Spleen (tissue), 11 donors: ENCODE results near the gene DACT3. TPM values are rescaled to one million over a fixed set of nuclear protein-coding genes. Genes with fewer than 3 reads are reported as not detected.

ENCODE experiments used
- DNase-seq: peaks from one replicate; pipeline ENCODE4 v3.0.0-alpha.2; 2020
- H3K27ac ChIP-seq, 8 donors: fragments of 200-600 bp; sonication (generic) in 7 of 8; 1 replicate in 4 of 8; 2 replicates in 4 of 8; pipeline versions ENCODE4 v1.5.0 to v1.8.0; 2016 to 2021; ENCODE audit warnings: inconsistent platforms in 4 of 8, mild to moderate bottlenecking in 4 of 8, moderate library complexity in 1 of 8
- H3K27me3 ChIP-seq, 7 donors: fragments of 200-600 bp; sonication (generic) in 6 of 7; replicated peaks in 1 of 7; 1 replicate in 4 of 7; 2 replicates in 3 of 7; pipeline versions ENCODE4 v1.5.0 to v1.8.0; 2016 to 2021; ENCODE audit warnings: inconsistent platforms in 3 of 7, mild to moderate bottlenecking in 1 of 7
- H3K36me3 ChIP-seq, 6 donors: fragments of 200-600 bp; sonication (generic) in 5 of 6; 1 replicate in 4 of 6; 2 replicates in 2 of 6; pipeline versions ENCODE4 v1.5.0 to v1.8.0; 2016 to 2021; ENCODE audit warnings: inconsistent platforms in 2 of 6
- H3K4me1 ChIP-seq, 6 donors: fragments of 200-600 bp; sonication (generic) in 5 of 6; 1 replicate in 3 of 6; 2 replicates in 3 of 6; pipeline versions ENCODE4 v1.5.0 to v1.8.0; 2016 to 2021; ENCODE audit warnings: inconsistent platforms in 3 of 6
- H3K4me3 ChIP-seq, 8 donors: fragments of 200-600 bp; sonication (generic) in 7 of 8; 1 replicate in 4 of 8; 2 replicates in 4 of 8; pipeline versions ENCODE4 v1.5.0 to v1.8.0; 2016 to 2021; ENCODE audit warnings: inconsistent platforms in 4 of 8, mild to moderate bottlenecking in 4 of 8, moderate library complexity in 2 of 8
- H3K9me3 ChIP-seq, 8 donors: fragments of 200-600 bp; sonication (generic) in 7 of 8; 1 replicate in 4 of 8; 2 replicates in 4 of 8; pipeline versions ENCODE4 v1.5.0 to v1.8.0; 2016 to 2021; ENCODE audit warnings: inconsistent platforms in 4 of 8
- POLR2A ChIP-seq, 3 donors: fragments of 450-650 bp; IDR thresholded peaks; one replicate each; pipeline ENCODE4 v1.5.1; 2017; ENCODE audit warnings: antibody characterized with exemption in 3 of 3, mild to moderate bottlenecking in 1 of 3
- POLR2AphosphoS5 ChIP-seq, 3 donors: sonication (generic); formaldehyde crosslinking; IDR thresholded peaks; one replicate each; pipeline ENCODE4 v1.5.1; 2017; ENCODE audit warnings: antibody characterized with exemption in 3 of 3
- WGBS, 5 donors: extraction: QIAGEN DNeasy Blood & Tissue Kit in 3 of 5; methylation state at CpG; one replicate each; pipeline versions ENCODE4 v1.1.5 to v1.1.7; 2013 to 2018; 5-methylcytosine and 5-hydroxymethylcytosine counted together
- intact Hi-C: fragments of 100-400 bp; cut with DNase I; formaldehyde crosslinking; loops from one replicate; pipeline ENCODE4 v1.15.0; 2023; ENCODE audit warnings: low total_unique reads
- polyA plus RNA-seq, 3 donors: library from polyadenylated mRNA; stranded (reverse); fragments of 200-250 nt; gene quantifications; one replicate each; pipeline ENCODE4 v1.2.1, GENCODE V29; 2013
- total RNA-seq, 7 donors: library from RNA; depleted of rRNA in 3 of 7; stranded (reverse); fragments of >200 nt in 3 of 7; fragmentation: NEBNext Ultra II Directional in 4 of 7; extraction: Animal tissue kit (Norgen Biotek cat#: 25700) in 4 of 7; gene quantifications; one replicate each; pipeline versions ENCODE4 v1.1.0 to v1.2.1, GENCODE V29; 2016 to 2021
- TF ChIP-seq, protein P1 (sequence below), 11 experiments: fragments of 200-600 bp in 7 of 11; fragments of 450-650 bp in 4 of 11; sonication (generic) in 4 of 11; IDR thresholded peaks in 8 of 11; conservative IDR thresholded peaks in 3 of 11; 1 replicate in 7 of 11; 2 replicates in 4 of 11; pipeline versions ENCODE4 v1.4.0 to v1.8.0; 2016 to 2021; ENCODE audit warnings: antibody characterized with exemption in 11 of 11, inconsistent platforms in 4 of 11, mild to moderate bottlenecking in 1 of 11
- donor health status: healthy with polysubstance abuse.
- donor health status: DM: no; HTN: no; CAD: no; lungs with moderate emphysema.
- donor health status: DM: no; HTN: no; CAD: no.
- donor health status: Bipolar disorder and iron deficiency.
- donor health status: healthy.
- donor health status: DM: no; HTN: no; CAD: no.
- donor health status: DM: yes; HTN: yes; CAD: no.

Gene DACT3
- total and polyA plus RNA-seq, 10 donors = 1.6 to 10.4 (median 5.5) TPM

- TF ChIP-seq POLR2A (IDR thresholded peaks at IDR 0.05) (no peak), POLR2AphosphoS5 (IDR thresholded peaks at IDR 0.05) (no peak)
- TF ChIP-seq, protein P1, sequence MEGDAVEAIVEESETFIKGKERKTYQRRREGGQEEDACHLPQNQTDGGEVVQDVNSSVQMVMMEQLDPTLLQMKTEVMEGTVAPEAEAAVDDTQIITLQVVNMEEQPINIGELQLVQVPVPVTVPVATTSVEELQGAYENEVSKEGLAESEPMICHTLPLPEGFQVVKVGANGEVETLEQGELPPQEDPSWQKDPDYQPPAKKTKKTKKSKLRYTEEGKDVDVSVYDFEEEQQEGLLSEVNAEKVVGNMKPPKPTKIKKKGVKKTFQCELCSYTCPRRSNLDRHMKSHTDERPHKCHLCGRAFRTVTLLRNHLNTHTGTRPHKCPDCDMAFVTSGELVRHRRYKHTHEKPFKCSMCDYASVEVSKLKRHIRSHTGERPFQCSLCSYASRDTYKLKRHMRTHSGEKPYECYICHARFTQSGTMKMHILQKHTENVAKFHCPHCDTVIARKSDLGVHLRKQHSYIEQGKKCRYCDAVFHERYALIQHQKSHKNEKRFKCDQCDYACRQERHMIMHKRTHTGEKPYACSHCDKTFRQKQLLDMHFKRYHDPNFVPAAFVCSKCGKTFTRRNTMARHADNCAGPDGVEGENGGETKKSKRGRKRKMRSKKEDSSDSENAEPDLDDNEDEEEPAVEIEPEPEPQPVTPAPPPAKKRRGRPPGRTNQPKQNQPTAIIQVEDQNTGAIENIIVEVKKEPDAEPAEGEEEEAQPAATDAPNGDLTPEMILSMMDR (IDR thresholded peaks at IDR 0.05 in 8 of 11, conservative IDR thresholded peaks at IDR 0.05 in 3 of 11) = no peak
- peak; percentile 68 for DNase-seq
- Histone ChIP-seq H3K4me1 (peaks cover 21 to 75% (median 42%) of the 10 kb centered on the region in 6 donors), H3K36me3 (peaks cover 4 to 56% (median 45%) of the 10 kb centered on the region in 6 donors), H3K4me3 (no peak overlapping the region), H3K27me3 (no peaks in the 10 kb centered on the region), H3K27ac (no peak overlapping the region), H3K9me3 (no peaks in the 10 kb centered on the region)
- WGBS, 5 donors = 84 to 94% (median 87%) methylated on average over 8 to 13 of the region's 13 CpGs
- intact Hi-C loops = no loop called here
Measured at GRCh38 chr19:46604781-46605355, 56.1 kb downstream of the DACT3 start.

- H3K9me3 ChIP-seq = peaks cover 0 to 7% (median 5%) of the 10 kb centered on the region in 8 donors
- H3K36me3 ChIP-seq = peaks cover 4 to 45% (median 34%) of the 10 kb centered on the region in 6 donors
- no peaks in the 10 kb centered on the region for H3K27me3 ChIP-seq
- intact Hi-C loops = no loop called here
- no peak for TF ChIP-seq POLR2AphosphoS5 (IDR thresholded peaks at IDR 0.05)
- TF ChIP-seq, protein P1 (IDR thresholded peaks at IDR 0.05 in 8 of 11, conservative IDR thresholded peaks at IDR 0.05 in 3 of 11) = no peak
- TF ChIP-seq POLR2A (IDR thresholded peaks at IDR 0.05) = no peak
- H3K27ac ChIP-seq = peak overlapping the region in 5 of 8 donors; percentile 63 to 99 (median 99)
- WGBS, 5 donors = 65 to 88% (median 83%) methylated on average over 9 of the region's 9 CpGs
- peak overlapping the region in 3 of 8 donors; percentile 2 to 98 (median 95) for H3K4me3 ChIP-seq
- H3K4me1 ChIP-seq = peaks cover 21 to 68% (median 42%) of the 10 kb centered on the region in 6 donors
- DNase-seq = peak; percentile 63
Measured at GRCh38 chr19:46603752-46604231, 57.2 kb downstream of the DACT3 start.

- 31 to 59% (median 51%) methylated on average over 2 of the region's 2 CpGs for whole genome bisulfite sequencing, 5 donors
- TF ChIP-seq, protein P1 (IDR thresholded peaks at IDR 0.05 in 8 of 11, conservative IDR thresholded peaks at IDR 0.05 in 3 of 11) = no peak
- no peak for TF ChIP-seq POLR2AphosphoS5 (IDR thresholded peaks at IDR 0.05)
- no peak for TF ChIP-seq POLR2A (IDR thresholded peaks at IDR 0.05)
- intact Hi-C loops = no loop called here
- Histone ChIP-seq H3K4me3 (peak overlapping the region in 7 of 8 donors; percentile 86 to 98 (median 94)), H3K4me1 (peaks cover 21 to 65% (median 42%) of the 10 kb centered on the region in 6 donors), H3K27me3 (no peaks in the 10 kb centered on the region), H3K27ac (peak overlapping the region; percentile 2 to 99 (median 97)), H3K9me3 (peaks cover 0 to 13% (median 11%) of the 10 kb centered on the region in 8 donors), H3K36me3 (peaks cover 4 to 39% (median 28%) of the 10 kb centered on the region in 6 donors)
- peak; percentile 71 for DNase-seq
Measured at GRCh38 chr19:46603195-46603637, 57.8 kb downstream of the DACT3 start.
